ENCODE measurements around the gene GLI3. TPM values are rescaled to one million over a fixed set of nuclear protein-coding genes. Genes with fewer than 3 reads are reported as not detected.

The GLI3 gene
- total RNA-seq, 1 experiment from 2014 or later = 45.0 TPM

DNA sequence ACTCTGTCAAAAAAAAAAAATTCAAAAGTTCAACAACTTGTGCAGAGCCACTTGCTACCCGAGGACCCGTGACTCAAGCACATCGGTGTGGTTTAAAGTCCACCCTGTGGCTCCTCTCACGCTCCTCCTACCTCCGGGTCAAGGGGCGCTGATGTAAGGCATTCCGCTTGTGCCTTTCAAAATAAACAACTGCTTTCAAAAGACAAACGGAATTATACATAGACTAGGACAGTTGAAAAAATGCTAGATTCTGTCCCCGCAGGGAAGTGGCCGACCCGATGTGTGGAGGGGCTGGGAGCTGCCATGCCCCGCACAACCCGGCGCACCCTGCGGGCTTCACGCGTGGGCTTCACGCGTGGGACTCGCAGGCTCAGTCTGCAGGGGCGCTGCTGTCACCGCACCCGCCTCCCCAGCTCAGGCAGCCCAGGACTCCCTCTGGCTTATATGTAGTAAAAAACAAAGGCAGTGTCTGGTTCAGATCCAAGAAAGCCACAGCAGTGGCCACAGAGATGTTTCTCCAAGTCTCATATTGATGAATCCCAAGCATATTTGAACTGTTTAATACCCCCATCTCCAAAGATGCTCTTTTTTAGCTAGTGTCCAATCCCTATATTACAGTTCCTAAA is 294.4 kb downstream of the GLI3 start:
- no peak overlapping the region for H3K56ac ChIP-seq (ENCODE audit: insufficient read length, low read depth, low read length)
- no peaks in the 10 kb centered on the region for H3K36me3 Mint-ChIP-seq (ENCODE audit: insufficient read depth in 1 of 3, low read depth in 3 of 3)
- H2BK15ac ChIP-seq (ENCODE audit: low read depth, low read length) = no peak overlapping the region
- no peak overlapping the region for H3K14ac ChIP-seq (ENCODE audit: insufficient read depth, low read length)
- H3T11ph ChIP-seq (ENCODE audit: low read length) = no peak overlapping the region
- H4K20me1 ChIP-seq (ENCODE audit: control insufficient read depth, insufficient read depth, insufficient read length) = no peaks in the 10 kb centered on the region
- H3K23me2 ChIP-seq (ENCODE audit: insufficient read length, low read depth, low read length, poor library complexity, severe bottlenecking) = no peaks in the 10 kb centered on the region
- peak; percentile 32 for DNase-seq
- no peak overlapping the region for H3K4me2 ChIP-seq (ENCODE audit: insufficient read depth, insufficient read length, low read length)
- no peak overlapping the region for H4K8ac ChIP-seq (replicated peaks; ENCODE audit: insufficient read length, low read depth, low read length)
- H3K79me1 ChIP-seq (ENCODE audit: insufficient read depth, low read depth, low read length, poor library complexity, severe bottlenecking) = no peaks in the 10 kb centered on the region
- no peak overlapping the region for H2BK5ac ChIP-seq (ENCODE audit: insufficient read length, low read length)
- peaks cover 21 to 27% of the 10 kb centered on the region in 2 experiments for H3K4me1 Mint-ChIP-seq
- peak overlapping the region; percentile 34 to 61; a peak in 4 of 5 replicates for H3K4me3 Mint-ChIP-seq
- no peak overlapping the region for H4K5ac ChIP-seq (ENCODE audit: insufficient read length, low read depth, low read length)
- no peaks in the 10 kb centered on the region for H3K4me1 ChIP-seq (ENCODE audit: insufficient read depth, low read length)
- peaks cover 26% of the 10 kb centered on the region for H3K27me3 Mint-ChIP-seq (ENCODE audit: low read depth)
- no peak overlapping the region for H3K23ac ChIP-seq (ENCODE audit: insufficient read length, low read depth, low read length)
- no peak overlapping the region for H2BK12ac ChIP-seq (ENCODE audit: insufficient read length, low read depth, low read length)
- H3K9me3 ChIP-seq (ENCODE audit: control insufficient read depth, low read depth, low read length) = no peaks in the 10 kb centered on the region
- no CpG with 5 or more reads among the region's 23 CpGs for WGBS (ENCODE audit: extremely low coverage, insufficient read length, low lambda C conversion rate)
- H3K27ac Mint-ChIP-seq = no peak overlapping the region
- H3K79me2 ChIP-seq (ENCODE audit: insufficient read depth, low read length) = no peaks in the 10 kb centered on the region
- H3K18ac ChIP-seq (ENCODE audit: insufficient read length, low read depth, low read length) = no peak overlapping the region
- H2AFZ ChIP-seq (ENCODE audit: low read length) = no peak overlapping the region
- no peak overlapping the region for H3K4ac ChIP-seq (ENCODE audit: low read depth, low read length)
- H2BK20ac ChIP-seq (ENCODE audit: low read depth, low read length, poor library complexity, severe bottlenecking) = no peak overlapping the region
- no peak overlapping the region for H3K9ac ChIP-seq (ENCODE audit: extremely low read depth, insufficient read length, low read length)
- no peak overlapping the region for H2AK5ac ChIP-seq (ENCODE audit: insufficient read length, low read length)
- no peak overlapping the region for H4K91ac ChIP-seq (ENCODE audit: insufficient read length, low read depth, low read length)
- H3K9me3 Mint-ChIP-seq = no peaks in the 10 kb centered on the region; a peak in 1 of 5 replicates
- H3K27ac ChIP-seq (ENCODE audit: insufficient read length, low read depth, low read length) = no peak overlapping the region
- H3K27me3 ChIP-seq (ENCODE audit: insufficient read depth, low read length) = no peaks in the 10 kb centered on the region; the same call in 1 of the 2 replicates
- TF ChIP-seq, protein P1, sequence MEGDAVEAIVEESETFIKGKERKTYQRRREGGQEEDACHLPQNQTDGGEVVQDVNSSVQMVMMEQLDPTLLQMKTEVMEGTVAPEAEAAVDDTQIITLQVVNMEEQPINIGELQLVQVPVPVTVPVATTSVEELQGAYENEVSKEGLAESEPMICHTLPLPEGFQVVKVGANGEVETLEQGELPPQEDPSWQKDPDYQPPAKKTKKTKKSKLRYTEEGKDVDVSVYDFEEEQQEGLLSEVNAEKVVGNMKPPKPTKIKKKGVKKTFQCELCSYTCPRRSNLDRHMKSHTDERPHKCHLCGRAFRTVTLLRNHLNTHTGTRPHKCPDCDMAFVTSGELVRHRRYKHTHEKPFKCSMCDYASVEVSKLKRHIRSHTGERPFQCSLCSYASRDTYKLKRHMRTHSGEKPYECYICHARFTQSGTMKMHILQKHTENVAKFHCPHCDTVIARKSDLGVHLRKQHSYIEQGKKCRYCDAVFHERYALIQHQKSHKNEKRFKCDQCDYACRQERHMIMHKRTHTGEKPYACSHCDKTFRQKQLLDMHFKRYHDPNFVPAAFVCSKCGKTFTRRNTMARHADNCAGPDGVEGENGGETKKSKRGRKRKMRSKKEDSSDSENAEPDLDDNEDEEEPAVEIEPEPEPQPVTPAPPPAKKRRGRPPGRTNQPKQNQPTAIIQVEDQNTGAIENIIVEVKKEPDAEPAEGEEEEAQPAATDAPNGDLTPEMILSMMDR (conservative IDR thresholded peaks at IDR 0.05) = no peak
- H2BK120ac ChIP-seq (ENCODE audit: low read depth, low read length, poor library complexity, severe bottlenecking) = no peak overlapping the region
